Measurements from ENCODE around the gene TAS2R14.

Gene TAS2R14

DNA sequence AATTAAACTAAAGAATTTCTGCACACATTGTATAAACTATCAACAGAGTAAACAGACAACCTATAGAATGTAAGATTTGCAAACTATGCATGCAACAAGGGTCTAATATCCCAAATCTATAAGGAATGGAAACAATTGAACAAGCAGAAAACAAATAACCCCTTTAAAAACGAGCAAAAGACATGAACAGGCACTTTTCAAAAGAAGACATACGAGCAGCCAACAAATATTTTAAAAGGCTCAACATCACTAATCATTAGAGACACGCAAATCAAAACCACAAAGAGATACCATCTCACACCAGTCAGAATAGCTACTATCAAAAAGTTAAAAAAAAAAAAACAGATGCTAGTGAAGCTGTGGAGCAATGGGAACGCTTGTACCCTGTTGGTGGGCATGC is 34.4 kb downstream of the TAS2R14 start:
- DNase-seq (ENCODE audit: low read depth) = no peak

GRCh38 chr12:10901427-10901826 is 37.6 kb downstream of the TAS2R14 start:
- no peak for DNase-seq (ENCODE audit: low read depth)

DNA sequence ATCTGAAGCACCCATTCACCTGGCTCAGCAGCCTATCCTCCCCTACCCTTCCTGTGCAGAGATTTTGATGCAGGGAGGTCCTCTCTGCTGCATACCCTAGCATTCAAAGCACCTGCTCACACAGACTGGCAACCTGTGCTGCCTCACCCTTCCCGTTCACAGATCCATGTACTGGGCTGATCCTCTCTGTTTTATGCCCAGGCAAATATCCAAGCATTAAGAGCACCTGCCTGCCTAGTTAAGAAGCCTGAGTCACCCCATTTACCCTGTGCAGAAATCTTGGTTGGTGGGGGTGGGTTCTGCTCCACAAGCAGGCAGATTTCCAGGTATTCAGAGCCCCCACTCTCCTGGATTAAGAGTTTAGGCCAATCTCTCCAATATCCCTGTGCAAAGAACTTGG is 38.1 kb downstream of the TAS2R14 start:
- no peak for DNase-seq (ENCODE audit: low read depth)

GRCh38 chr12:10900530-10900929 is 38.5 kb downstream of the TAS2R14 start:
- DNase-seq (ENCODE audit: low read depth) = no peak

GRCh38 chr12:10896854-10897253 is 42.2 kb downstream of the TAS2R14 start:
- DNase-seq (ENCODE audit: low read depth) = no peak

GRCh38 chr12:10891937-10892336 is 47.1 kb downstream of the TAS2R14 start:
- DNase-seq (ENCODE audit: low read depth) = no peak

- no peak for DNase-seq (ENCODE audit: low read depth)
Measured at GRCh38 chr12:10889226-10889625, 49.8 kb downstream of the TAS2R14 start.
